Stimulated activated naive CD8-positive, alpha-beta T cell treated with anti-CD3 and anti-CD28 coated beads, Interleukin-15, Interleukin-2, amounts not matched to agents 100 ng/mL and 50 ng/mL, for 24 hours (primary cell): ENCODE results near the gene KLHL26.

ENCODE experiments used
- H3K27ac Mint-ChIP-seq: one replicate; pipeline ENCODE4 v1.8.0; 2021; ENCODE audit warnings: mild to moderate bottlenecking, mixed read lengths
- H3K27me3 Mint-ChIP-seq: one replicate; pipeline ENCODE4 v1.8.0; 2021; ENCODE audit warnings: mixed read lengths
- H3K36me3 Mint-ChIP-seq: one replicate; pipeline ENCODE4 v1.8.0; 2021; ENCODE audit warnings: low read depth, mixed read lengths
- H3K4me1 Mint-ChIP-seq: one replicate; pipeline ENCODE4 v1.8.0; 2021; ENCODE audit warnings: low read depth, mixed read lengths
- H3K4me3 Mint-ChIP-seq: one replicate; pipeline ENCODE4 v1.8.0; 2021; ENCODE audit warnings: mild to moderate bottlenecking, mixed read lengths
- H3K9me3 Mint-ChIP-seq: one replicate; pipeline ENCODE4 v1.8.0; 2021; ENCODE audit warnings: mixed read lengths

The KLHL26 gene

GRCh38 chr19:18658366-18658855, 21.6 kb downstream of the KLHL26 start:
- Mint-ChIP-seq H3K4me3 (no peak overlapping the region), H3K27me3 (no peaks in the 10 kb centered on the region), H3K4me1 (peaks cover 7% of the 10 kb centered on the region), H3K36me3 (no peaks in the 10 kb centered on the region), H3K9me3 (no peaks in the 10 kb centered on the region), H3K27ac (no peak overlapping the region)

- Mint-ChIP-seq H3K27me3 (no peaks in the 10 kb centered on the region), H3K4me3 (no peak overlapping the region), H3K27ac (no peak overlapping the region), H3K36me3 (no peaks in the 10 kb centered on the region), H3K9me3 (no peaks in the 10 kb centered on the region), H3K4me1 (peaks cover 12% of the 10 kb centered on the region)
These were observed 22.6 kb downstream of the KLHL26 start for GRCh38 chr19:18659281-18660050.

- no peaks in the 10 kb centered on the region for H3K36me3 Mint-ChIP-seq
- H3K4me3 Mint-ChIP-seq, result no peak overlapping the region
- H3K9me3 Mint-ChIP-seq, result no peaks in the 10 kb centered on the region
- H3K4me1 Mint-ChIP-seq, result peaks cover 12% of the 10 kb centered on the region
- H3K27me3 Mint-ChIP-seq, result no peaks in the 10 kb centered on the region
- H3K27ac Mint-ChIP-seq, result no peak overlapping the region
These were observed 23.5 kb downstream of the KLHL26 start for GRCh38 chr19:18660051-18660910.

- H3K27ac Mint-ChIP-seq, result no peak overlapping the region
- H3K4me3 Mint-ChIP-seq, result no peak overlapping the region
- no peaks in the 10 kb centered on the region for H3K9me3 Mint-ChIP-seq
- H3K36me3 Mint-ChIP-seq, result no peaks in the 10 kb centered on the region
- H3K27me3 Mint-ChIP-seq, result no peaks in the 10 kb centered on the region
- peaks cover 12% of the 10 kb centered on the region for H3K4me1 Mint-ChIP-seq
These were observed 24.3 kb downstream of the KLHL26 start for GRCh38 chr19:18660939-18661670.

GRCh38 chr19:18662972-18663732, 26.3 kb downstream of the KLHL26 start:
- H3K36me3 Mint-ChIP-seq, result peaks cover 7% of the 10 kb centered on the region
- H3K27ac Mint-ChIP-seq, result no peak overlapping the region
- H3K27me3 Mint-ChIP-seq, result no peaks in the 10 kb centered on the region
- H3K4me1 Mint-ChIP-seq, result peaks cover 9% of the 10 kb centered on the region
- H3K4me3 Mint-ChIP-seq, result no peak overlapping the region
- no peaks in the 10 kb centered on the region for H3K9me3 Mint-ChIP-seq

GRCh38 chr19:18663940-18664530, 27.2 kb downstream of the KLHL26 start:
- Mint-ChIP-seq H3K9me3 (no peaks in the 10 kb centered on the region), H3K27ac (no peak overlapping the region), H3K27me3 (no peaks in the 10 kb centered on the region), H3K4me1 (peaks cover 9% of the 10 kb centered on the region), H3K36me3 (peaks cover 8% of the 10 kb centered on the region), H3K4me3 (no peak overlapping the region)

- peaks cover 9% of the 10 kb centered on the region for H3K4me1 Mint-ChIP-seq
- no peaks in the 10 kb centered on the region for H3K27me3 Mint-ChIP-seq
- H3K9me3 Mint-ChIP-seq, result no peaks in the 10 kb centered on the region
- no peak overlapping the region for H3K4me3 Mint-ChIP-seq
- no peak overlapping the region for H3K27ac Mint-ChIP-seq
- H3K36me3 Mint-ChIP-seq, result peaks cover 15% of the 10 kb centered on the region
These were observed 29.0 kb downstream of the KLHL26 start for GRCh38 chr19:18665771-18666202.

- H3K36me3 Mint-ChIP-seq, result peaks cover 15% of the 10 kb centered on the region
- no peaks in the 10 kb centered on the region for H3K9me3 Mint-ChIP-seq
- no peak overlapping the region for H3K4me3 Mint-ChIP-seq
- no peak overlapping the region for H3K27ac Mint-ChIP-seq
- H3K27me3 Mint-ChIP-seq, result no peaks in the 10 kb centered on the region
- H3K4me1 Mint-ChIP-seq, result peaks cover 7% of the 10 kb centered on the region
These were observed 29.5 kb downstream of the KLHL26 start for GRCh38 chr19:18666317-18666716.

GRCh38 chr19:18666784-18667183, 30.0 kb downstream of the KLHL26 start:
- no peak overlapping the region for H3K4me3 Mint-ChIP-seq
- H3K4me1 Mint-ChIP-seq, result peaks cover 5% of the 10 kb centered on the region
- no peak overlapping the region for H3K27ac Mint-ChIP-seq
- peaks cover 15% of the 10 kb centered on the region for H3K36me3 Mint-ChIP-seq
- H3K9me3 Mint-ChIP-seq, result no peaks in the 10 kb centered on the region
- no peaks in the 10 kb centered on the region for H3K27me3 Mint-ChIP-seq

- Mint-ChIP-seq H3K4me1 (peaks cover 5% of the 10 kb centered on the region), H3K27me3 (no peaks in the 10 kb centered on the region), H3K27ac (no peak overlapping the region), H3K36me3 (peaks cover 15% of the 10 kb centered on the region), H3K9me3 (no peaks in the 10 kb centered on the region), H3K4me3 (no peak overlapping the region)
These were observed 30.9 kb downstream of the KLHL26 start for GRCh38 chr19:18667531-18668251.

GRCh38 chr19:18668252-18668631, 31.4 kb downstream of the KLHL26 start:
- Mint-ChIP-seq H3K9me3 (no peaks in the 10 kb centered on the region), H3K27ac (no peak overlapping the region), H3K27me3 (no peaks in the 10 kb centered on the region), H3K36me3 (peaks cover 15% of the 10 kb centered on the region), H3K4me3 (no peak overlapping the region), H3K4me1 (peaks cover 5% of the 10 kb centered on the region)

- H3K4me3 Mint-ChIP-seq, result no peak overlapping the region
- peaks cover 2% of the 10 kb centered on the region for H3K4me1 Mint-ChIP-seq
- no peaks in the 10 kb centered on the region for H3K9me3 Mint-ChIP-seq
- H3K27me3 Mint-ChIP-seq, result no peaks in the 10 kb centered on the region
- no peak overlapping the region for H3K27ac Mint-ChIP-seq
- H3K36me3 Mint-ChIP-seq, result peaks cover 15% of the 10 kb centered on the region
These were observed 32.1 kb downstream of the KLHL26 start for GRCh38 chr19:18668744-18669523.

GRCh38 chr19:18669524-18669817, 32.6 kb downstream of the KLHL26 start:
- Mint-ChIP-seq H3K4me1 (no peaks in the 10 kb centered on the region), H3K27me3 (no peaks in the 10 kb centered on the region), H3K27ac (no peak overlapping the region)

More at GRCh38 chr19:18669524-18669817, 32.6 kb downstream of the KLHL26 start:
- H3K36me3 Mint-ChIP-seq, result peaks cover 15% of the 10 kb centered on the region
- H3K4me3 Mint-ChIP-seq, result no peak overlapping the region
- no peaks in the 10 kb centered on the region for H3K9me3 Mint-ChIP-seq
